Caco-2 (cell line): ENCODE measurements around the gene UNCX. TPM values are rescaled to one million over a fixed set of nuclear protein-coding genes. Genes with fewer than 3 reads are reported as not detected.

Experiments used
- BruUV-seq: library from RNA; stranded (reverse); fragments of 400-500 nt; replicated peaks from 2 replicates; lab custom pipeline; 2021; lab: Mats Ljungman, UMichigan
- CTCF ChIA-PET: fragments of 300-600 bp; sonication (Branson Sonifier 250); formaldehyde crosslinking; loops from one replicate; lab custom pipeline; 2022; ENCODE audit warnings: antibody characterized with exemption; lab: Charles Lee
- POLR2A ChIA-PET: fragments of 300-600 bp; sonication (Branson Sonifier 250); formaldehyde crosslinking; loops from one replicate; lab custom pipeline; 2022; ENCODE audit warnings: antibody characterized with exemption; lab: Charles Lee
- DNase-seq, 2 experiments: peaks; one replicate each; pipeline versions ENCODE4 v3.0.0 to v3.0.0-alpha.2; 2020 to 2022
- H3K27me3 ChIP-seq: replicated peaks from 2 replicates; pipeline ENCODE4 v1.6.0; 2011; ENCODE audit warnings: low read length; ENCODE audit not compliant: control insufficient read depth, insufficient read depth
- H3K36me3 ChIP-seq: 2 replicates; pipeline ENCODE4 v1.5.1; 2011; ENCODE audit warnings: low read length; ENCODE audit not compliant: control insufficient read depth, insufficient read depth
- H3K4me1 ChIP-seq: fragments of 250-450 bp; sonication (Bioruptor Pico); 2 replicates; pipeline ENCODE4 v1.5.1; 2020; ENCODE audit warnings: mild to moderate bottlenecking
- H3K4me3 ChIP-seq: 2 replicates; pipeline ENCODE4 v1.5.1; 2011; ENCODE audit warnings: low read depth, mild to moderate bottlenecking, control low read depth, low read length
- H3K9me3 ChIP-seq: fragments of 250-450 bp; sonication (Bioruptor Pico); 2 replicates; pipeline ENCODE4 v1.5.1; 2020; ENCODE audit warnings: mild to moderate bottlenecking, moderate library complexity
- H3K27ac Mint-ChIP-seq: one replicate; pipeline ENCODE4 v1.8.0; 2022; ENCODE audit warnings: mixed read lengths; ENCODE audit not compliant: unreplicated experiment
- H3K27me3 Mint-ChIP-seq: one replicate; pipeline ENCODE4 v1.8.0; 2022; ENCODE audit warnings: mixed read lengths; ENCODE audit not compliant: insufficient read depth, unreplicated experiment
- H3K36me3 Mint-ChIP-seq: one replicate; pipeline ENCODE4 v1.8.0; 2022; ENCODE audit warnings: mild to moderate bottlenecking, mixed read lengths; ENCODE audit not compliant: insufficient read depth, unreplicated experiment
- H3K4me1 Mint-ChIP-seq: one replicate; pipeline ENCODE4 v1.8.0; 2022; ENCODE audit warnings: low read depth, mixed read lengths; ENCODE audit not compliant: unreplicated experiment
- H3K4me3 Mint-ChIP-seq: one replicate; pipeline ENCODE4 v1.8.0; 2022; ENCODE audit warnings: mild to moderate bottlenecking, moderate library complexity, mixed read lengths; ENCODE audit not compliant: unreplicated experiment
- H3K9me3 Mint-ChIP-seq: one replicate; pipeline ENCODE4 v1.8.0; 2022; ENCODE audit warnings: mixed read lengths; ENCODE audit not compliant: unreplicated experiment
- intact Hi-C: fragments of 100-400 bp; cut with micrococcal nuclease; formaldehyde crosslinking; loops from one replicate; pipeline ENCODE4 v1.10.0; 2022; ENCODE audit not compliant: unreplicated experiment
- total RNA-seq: library from RNA; stranded (reverse); gene quantifications from 2 replicates; pipeline ENCODE4 v1.2.3, GENCODE V29; 2022
- TF ChIP-seq, protein P1 (sequence below), 2 experiments: fragments of 200-600 bp in 1 of 2; IDR thresholded peaks; 1 replicate in 1 of 2; 2 replicates in 1 of 2; pipeline versions ENCODE4 v1.5.1 to v1.8.0; 2011 to 2022; ENCODE audit warnings: antibody characterized with exemption in 1 of 2, control low read depth in 1 of 2, inconsistent platforms in 1 of 2, low read depth in 1 of 2, low read length in 1 of 2, mild to moderate bottlenecking in 1 of 2, moderate library complexity in 1 of 2; ENCODE audit not compliant: insufficient read depth in 1 of 2, severe bottlenecking in 1 of 2, unreplicated experiment in 1 of 2

UNCX gene
- total RNA-seq, 1 experiment from 2014 or later, result not detected

DNA sequence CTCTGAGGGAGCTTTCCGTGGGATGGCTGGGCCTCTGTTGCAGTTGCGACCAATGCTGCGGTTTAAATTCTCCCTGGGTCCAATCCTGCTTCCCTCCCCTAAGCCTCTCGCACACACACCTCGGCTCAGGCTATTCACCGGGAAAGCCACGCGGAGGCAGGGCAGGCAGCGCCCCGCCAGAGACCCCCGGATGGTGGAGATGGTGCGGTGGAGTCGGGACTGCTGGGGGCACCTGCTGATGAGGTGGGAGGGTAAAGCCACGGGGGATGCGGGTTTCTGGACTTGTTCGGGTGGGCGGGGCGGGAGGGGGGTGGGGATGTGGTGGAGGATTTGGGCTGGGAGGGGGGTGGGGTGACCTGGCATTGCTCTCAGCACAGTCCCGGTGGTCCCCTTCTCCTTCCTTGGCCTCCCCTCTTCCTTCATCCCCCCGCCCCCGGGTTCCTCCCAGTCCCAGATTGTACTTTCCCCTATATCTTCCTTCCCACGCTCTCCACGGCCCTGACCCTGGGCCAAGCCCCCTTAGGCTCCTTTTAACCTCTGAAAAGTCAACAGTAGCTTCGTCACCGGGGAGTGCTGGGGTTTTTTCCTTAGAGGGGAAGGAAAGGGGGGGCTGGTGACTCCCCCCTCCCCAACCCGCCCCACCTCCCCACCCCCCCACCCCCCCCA, 16.4 kb downstream of the UNCX start:
- no TSS peak for BruUV-seq
- H3K36me3 Mint-ChIP-seq, result no peaks in the 10 kb centered on the region
- H3K27me3 Mint-ChIP-seq, result peaks cover 7% of the 10 kb centered on the region

DNA sequence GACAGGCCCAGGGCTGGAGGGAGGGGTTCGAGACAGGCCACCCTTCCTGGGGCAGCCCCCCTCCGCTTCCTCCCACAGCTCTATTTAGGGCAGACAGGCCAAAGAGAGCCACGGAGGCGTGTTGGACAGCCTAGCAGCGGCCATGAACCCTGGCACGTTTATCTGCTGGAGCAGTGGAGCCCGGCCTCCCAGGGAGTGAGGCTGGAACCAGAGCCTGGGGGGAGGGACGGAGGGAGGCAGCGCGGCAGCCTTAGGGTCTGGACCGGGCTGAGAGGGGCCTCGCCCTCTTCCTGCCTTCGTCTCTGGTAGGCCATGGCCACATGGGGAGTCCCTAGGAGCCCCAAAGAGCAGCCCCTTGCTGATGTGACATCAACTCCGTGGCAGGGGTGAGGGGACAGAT, 17.1 kb downstream of the UNCX start:
- ChIA-PET CTCF (interaction anchor here (0.6 kb wide), 1 partner anchor 101 kb away, joined by 3 read pairs; no protein-coding TSS in a partner anchor), POLR2A (no interaction called here)
- intact Hi-C loops, result no loop called here
- Histone ChIP-seq H3K4me1 (no peaks in the 10 kb centered on the region), H3K9me3 (no peaks in the 10 kb centered on the region), H3K27me3 (no peaks in the 10 kb centered on the region; the same call in 1 of the 2 replicates), H3K36me3 (no peaks in the 10 kb centered on the region), H3K4me3 (no peak overlapping the region)
- Mint-ChIP-seq H3K27ac (no peak overlapping the region), H3K4me1 (peaks cover 8% of the 10 kb centered on the region), H3K9me3 (no peaks in the 10 kb centered on the region), H3K36me3 (no peaks in the 10 kb centered on the region), H3K4me3 (no peak overlapping the region), H3K27me3 (peaks cover 7% of the 10 kb centered on the region)
- TF ChIP-seq, protein P1, sequence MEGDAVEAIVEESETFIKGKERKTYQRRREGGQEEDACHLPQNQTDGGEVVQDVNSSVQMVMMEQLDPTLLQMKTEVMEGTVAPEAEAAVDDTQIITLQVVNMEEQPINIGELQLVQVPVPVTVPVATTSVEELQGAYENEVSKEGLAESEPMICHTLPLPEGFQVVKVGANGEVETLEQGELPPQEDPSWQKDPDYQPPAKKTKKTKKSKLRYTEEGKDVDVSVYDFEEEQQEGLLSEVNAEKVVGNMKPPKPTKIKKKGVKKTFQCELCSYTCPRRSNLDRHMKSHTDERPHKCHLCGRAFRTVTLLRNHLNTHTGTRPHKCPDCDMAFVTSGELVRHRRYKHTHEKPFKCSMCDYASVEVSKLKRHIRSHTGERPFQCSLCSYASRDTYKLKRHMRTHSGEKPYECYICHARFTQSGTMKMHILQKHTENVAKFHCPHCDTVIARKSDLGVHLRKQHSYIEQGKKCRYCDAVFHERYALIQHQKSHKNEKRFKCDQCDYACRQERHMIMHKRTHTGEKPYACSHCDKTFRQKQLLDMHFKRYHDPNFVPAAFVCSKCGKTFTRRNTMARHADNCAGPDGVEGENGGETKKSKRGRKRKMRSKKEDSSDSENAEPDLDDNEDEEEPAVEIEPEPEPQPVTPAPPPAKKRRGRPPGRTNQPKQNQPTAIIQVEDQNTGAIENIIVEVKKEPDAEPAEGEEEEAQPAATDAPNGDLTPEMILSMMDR (IDR thresholded peaks at IDR 0.05; ENCODE audit: insufficient read depth in 1 of 2, low read depth in 1 of 2, low read length in 1 of 2, severe bottlenecking in 1 of 2, unreplicated experiment in 1 of 2), result no peak
- DNase-seq, result no peak
- no TSS peak for BruUV-seq

More for the DNA sequence above, 16.4 kb downstream of the UNCX start:
- ChIA-PET CTCF (interaction anchor here (0.6 kb wide), 1 partner anchor 102 kb away, joined by 3 read pairs; no protein-coding TSS in a partner anchor), POLR2A (no interaction called here)
- H3K9me3 ChIP-seq, result no peaks in the 10 kb centered on the region
- Mint-ChIP-seq H3K4me1 (peaks cover 4% of the 10 kb centered on the region), H3K27ac (no peak overlapping the region), H3K9me3 (no peaks in the 10 kb centered on the region), H3K4me3 (no peak overlapping the region)
- no peak for DNase-seq
- TF ChIP-seq, protein P1 (IDR thresholded peaks at IDR 0.05; ENCODE audit: insufficient read depth in 1 of 2, low read depth in 1 of 2, low read length in 1 of 2, severe bottlenecking in 1 of 2, unreplicated experiment in 1 of 2), result no peak
- peaks cover 3% of the 10 kb centered on the region for H3K27me3 ChIP-seq
- H3K4me1 ChIP-seq, result no peaks in the 10 kb centered on the region
- H3K36me3 ChIP-seq, result no peaks in the 10 kb centered on the region
- intact Hi-C loops, result no loop called here
- H3K4me3 ChIP-seq, result no peak overlapping the region

DNA sequence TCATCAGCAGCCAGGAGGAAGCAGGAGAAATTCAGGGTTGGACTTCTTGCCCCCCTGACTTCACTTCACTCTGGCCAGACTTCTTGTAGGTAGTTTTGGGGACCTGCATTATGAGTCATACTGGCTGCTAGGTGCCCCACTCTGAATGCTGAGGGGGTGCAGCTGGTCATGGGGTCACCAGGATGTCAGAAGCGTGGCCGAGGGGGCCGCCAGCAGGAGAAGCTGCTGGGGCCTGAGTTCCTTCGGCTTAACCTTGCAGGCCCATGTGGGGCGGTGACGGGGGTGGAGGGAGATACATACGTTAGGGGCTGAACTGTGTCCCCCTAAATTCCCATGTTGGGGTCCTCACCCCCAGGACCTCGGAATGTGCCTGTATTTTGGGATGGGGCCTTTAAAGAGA, 18.2 kb downstream of the UNCX start:
- no peaks in the 10 kb centered on the region for H3K9me3 ChIP-seq
- H3K27ac Mint-ChIP-seq, result no peak overlapping the region
- 0 out of 2 replicates have a peak, but pooled peaks cover 7% of the 10 kb centered on the region for H3K4me1 ChIP-seq
- intact Hi-C loops, result no loop called here
- ChIA-PET CTCF (no interaction called here), POLR2A (no interaction called here)
- H3K27me3 Mint-ChIP-seq, result peaks cover 7% of the 10 kb centered on the region
- H3K36me3 ChIP-seq, result no peaks in the 10 kb centered on the region
- H3K27me3 ChIP-seq, result no peaks in the 10 kb centered on the region; the same call in 1 of the 2 replicates
- H3K4me3 Mint-ChIP-seq, result no peak overlapping the region
- H3K36me3 Mint-ChIP-seq, result no peaks in the 10 kb centered on the region
- H3K4me1 Mint-ChIP-seq, result peaks cover 8% of the 10 kb centered on the region
- DNase-seq, result no peak
- H3K4me3 ChIP-seq, result no peak overlapping the region
- BruUV-seq, result no TSS peak
- TF ChIP-seq, protein P1 (IDR thresholded peaks at IDR 0.05; ENCODE audit: insufficient read depth in 1 of 2, low read depth in 1 of 2, low read length in 1 of 2, severe bottlenecking in 1 of 2, unreplicated experiment in 1 of 2), result no peak
- H3K9me3 Mint-ChIP-seq, result no peaks in the 10 kb centered on the region
